GM12873 (cell line): ENCODE measurements around the gene AMN1.

Experiments used
- CTCF ChIP-seq: IDR thresholded peaks from 2 replicates; pipeline ENCODE4 v1.5.1; 2012; ENCODE audit warnings: low read depth, mild to moderate bottlenecking, moderate library complexity, low read length, control low read depth; ENCODE audit not compliant: insufficient read depth; ENCODE audit errors: missing control alignments

Gene AMN1

GRCh38 chr12:31641509-31642090 is 87.2 kb downstream of the AMN1 start:
- no peak for TF ChIP-seq CTCF

- TF ChIP-seq CTCF: no peak
Observed at GRCh38 chr12:31634620-31635019, 94.2 kb downstream of the AMN1 start.

GRCh38 chr12:31633464-31633863 is 95.4 kb downstream of the AMN1 start:
- TF ChIP-seq CTCF: no peak

GRCh38 chr12:31631809-31632208 is 97.0 kb downstream of the AMN1 start:
- TF ChIP-seq CTCF: no peak

- TF ChIP-seq CTCF: no peak
Observed at GRCh38 chr12:31631023-31631724, 97.6 kb downstream of the AMN1 start.

- no peak for TF ChIP-seq CTCF
Observed at GRCh38 chr12:31629756-31630732, 98.8 kb downstream of the AMN1 start.
